Measurements from ENCODE around the gene ZBTB37.

DNA sequence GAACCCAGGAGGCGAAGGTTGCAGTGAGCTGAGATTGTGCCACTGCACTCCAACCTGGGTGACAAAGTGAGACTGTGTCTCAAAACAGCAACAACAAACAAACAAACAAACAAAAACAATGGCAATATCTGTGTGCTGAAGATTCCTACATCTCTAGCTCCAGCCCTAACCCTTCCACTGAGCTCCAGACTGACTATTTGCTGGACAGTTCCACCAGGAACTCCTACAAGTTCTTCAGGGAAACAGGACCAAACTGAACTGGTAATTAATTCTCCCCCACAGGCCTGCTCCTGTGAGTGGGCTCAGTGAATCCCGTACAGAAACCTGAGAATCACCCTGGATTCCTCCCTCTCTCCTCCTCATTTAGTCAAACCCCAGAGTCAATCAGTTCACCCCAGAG lies 47.4 kb downstream of the ZBTB37 start:
- TF ChIP-seq CTCF (IDR thresholded peaks at IDR 0.05; ENCODE audit: low read depth, low read length, poor library complexity, severe bottlenecking), result no peak
- TF ChIP-seq EZH2phosphoT487 (IDR thresholded peaks at IDR 0.05; ENCODE audit: borderline replicate concordance, low read length), result no peak
